C4-2B (cell line): ENCODE measurements around the gene RAB23.

Experiments used
- ZFX ChIP-seq: fragments of 450-650 bp; IDR thresholded peaks from 2 replicates; pipeline ENCODE4 v1.6.1; 2017
- TF ChIP-seq, protein P1 (sequence below): fragments of 450-650 bp; conservative IDR thresholded peaks from 2 replicates; pipeline ENCODE4 v1.5.1; 2017; ENCODE audit warnings: mild to moderate bottlenecking

DNA sequence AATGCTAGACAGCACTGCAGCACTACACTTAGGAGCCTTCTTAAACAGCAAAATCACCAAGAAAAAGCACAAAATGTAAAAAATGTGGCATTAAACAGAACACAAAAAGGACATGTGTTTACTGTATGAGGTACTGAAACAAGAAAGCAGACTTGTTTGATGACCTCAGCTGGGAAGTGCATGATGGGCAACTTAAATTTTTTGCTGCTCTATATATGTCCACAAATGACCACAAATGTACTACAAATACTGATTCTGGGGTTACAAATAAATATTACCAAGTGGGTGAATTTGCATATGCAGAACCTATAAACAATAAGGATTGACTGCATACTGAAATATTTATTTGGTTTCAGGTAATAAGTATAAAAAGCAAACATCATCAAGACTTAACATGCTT lies 13.1 kb downstream of the RAB23 start:
- TF ChIP-seq, protein P1, sequence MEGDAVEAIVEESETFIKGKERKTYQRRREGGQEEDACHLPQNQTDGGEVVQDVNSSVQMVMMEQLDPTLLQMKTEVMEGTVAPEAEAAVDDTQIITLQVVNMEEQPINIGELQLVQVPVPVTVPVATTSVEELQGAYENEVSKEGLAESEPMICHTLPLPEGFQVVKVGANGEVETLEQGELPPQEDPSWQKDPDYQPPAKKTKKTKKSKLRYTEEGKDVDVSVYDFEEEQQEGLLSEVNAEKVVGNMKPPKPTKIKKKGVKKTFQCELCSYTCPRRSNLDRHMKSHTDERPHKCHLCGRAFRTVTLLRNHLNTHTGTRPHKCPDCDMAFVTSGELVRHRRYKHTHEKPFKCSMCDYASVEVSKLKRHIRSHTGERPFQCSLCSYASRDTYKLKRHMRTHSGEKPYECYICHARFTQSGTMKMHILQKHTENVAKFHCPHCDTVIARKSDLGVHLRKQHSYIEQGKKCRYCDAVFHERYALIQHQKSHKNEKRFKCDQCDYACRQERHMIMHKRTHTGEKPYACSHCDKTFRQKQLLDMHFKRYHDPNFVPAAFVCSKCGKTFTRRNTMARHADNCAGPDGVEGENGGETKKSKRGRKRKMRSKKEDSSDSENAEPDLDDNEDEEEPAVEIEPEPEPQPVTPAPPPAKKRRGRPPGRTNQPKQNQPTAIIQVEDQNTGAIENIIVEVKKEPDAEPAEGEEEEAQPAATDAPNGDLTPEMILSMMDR, result no peak
- no peak for TF ChIP-seq ZFX
